ENCODE data around the gene WNT3A. TPM values are rescaled to one million over a fixed set of nuclear protein-coding genes. Genes with fewer than 3 reads are reported as not detected.

The WNT3A gene
- total RNA-seq, 4 donors from 2014 or later: not detected

DNA sequence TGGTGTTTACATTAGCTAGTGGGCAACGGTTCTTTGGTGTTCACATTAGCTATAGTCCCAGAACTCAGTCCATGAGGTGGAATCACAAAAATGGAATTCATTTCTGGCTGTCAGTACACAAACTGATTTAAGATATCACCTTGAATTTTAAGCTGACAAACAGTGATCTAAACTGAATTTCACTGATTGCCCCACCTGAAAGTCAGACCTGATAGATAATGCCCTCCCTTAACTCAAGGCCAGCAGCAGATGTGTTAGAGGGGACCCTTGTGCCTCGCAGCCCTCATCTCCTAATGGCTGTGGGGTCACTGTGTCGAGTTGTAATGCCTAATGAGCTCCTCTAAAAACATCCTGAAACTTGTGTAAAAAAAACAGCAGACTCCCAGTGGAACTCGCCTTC is 84.3 kb downstream of the WNT3A start:
- TF ChIP-seq, protein P1, sequence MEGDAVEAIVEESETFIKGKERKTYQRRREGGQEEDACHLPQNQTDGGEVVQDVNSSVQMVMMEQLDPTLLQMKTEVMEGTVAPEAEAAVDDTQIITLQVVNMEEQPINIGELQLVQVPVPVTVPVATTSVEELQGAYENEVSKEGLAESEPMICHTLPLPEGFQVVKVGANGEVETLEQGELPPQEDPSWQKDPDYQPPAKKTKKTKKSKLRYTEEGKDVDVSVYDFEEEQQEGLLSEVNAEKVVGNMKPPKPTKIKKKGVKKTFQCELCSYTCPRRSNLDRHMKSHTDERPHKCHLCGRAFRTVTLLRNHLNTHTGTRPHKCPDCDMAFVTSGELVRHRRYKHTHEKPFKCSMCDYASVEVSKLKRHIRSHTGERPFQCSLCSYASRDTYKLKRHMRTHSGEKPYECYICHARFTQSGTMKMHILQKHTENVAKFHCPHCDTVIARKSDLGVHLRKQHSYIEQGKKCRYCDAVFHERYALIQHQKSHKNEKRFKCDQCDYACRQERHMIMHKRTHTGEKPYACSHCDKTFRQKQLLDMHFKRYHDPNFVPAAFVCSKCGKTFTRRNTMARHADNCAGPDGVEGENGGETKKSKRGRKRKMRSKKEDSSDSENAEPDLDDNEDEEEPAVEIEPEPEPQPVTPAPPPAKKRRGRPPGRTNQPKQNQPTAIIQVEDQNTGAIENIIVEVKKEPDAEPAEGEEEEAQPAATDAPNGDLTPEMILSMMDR (IDR thresholded peaks at IDR 0.05; ENCODE audit: low read depth): no peak

DNA sequence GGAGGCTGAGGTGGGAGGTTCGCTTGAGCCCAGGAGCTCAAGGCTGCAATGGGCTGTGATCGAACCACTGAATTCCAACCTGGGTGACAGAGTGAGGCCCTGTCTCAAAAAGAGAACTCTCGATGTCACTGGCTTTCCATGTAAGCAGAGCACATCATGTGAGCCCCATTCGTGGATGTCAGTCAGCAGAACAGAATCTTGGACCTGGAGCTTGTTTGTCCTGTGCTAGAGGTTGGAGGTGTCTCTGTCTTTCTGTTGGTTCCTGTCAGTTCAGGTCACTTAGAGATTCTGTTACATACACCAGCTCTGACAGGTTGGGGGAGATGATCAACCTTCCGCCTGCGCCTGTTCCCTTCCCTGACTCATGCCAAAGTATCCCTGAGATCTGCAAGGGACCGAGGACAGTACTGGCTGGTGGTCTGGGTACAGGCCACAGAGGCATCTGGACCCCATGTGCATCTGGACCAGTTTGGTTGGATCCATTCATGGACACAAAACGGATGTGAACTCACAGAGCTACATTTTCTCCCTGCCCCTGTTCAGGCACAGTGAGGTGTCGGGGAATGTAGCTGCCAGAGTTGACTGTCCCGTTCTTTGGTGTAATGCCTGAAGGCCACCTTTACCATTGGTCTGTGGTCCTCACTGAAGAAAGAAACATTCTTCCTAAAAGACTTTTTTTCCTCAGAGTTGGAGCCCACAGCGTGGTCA is 85.7 kb downstream of the WNT3A start:
- TF ChIP-seq, protein P1 (IDR thresholded peaks at IDR 0.05; ENCODE audit: low read depth): no peak

DNA sequence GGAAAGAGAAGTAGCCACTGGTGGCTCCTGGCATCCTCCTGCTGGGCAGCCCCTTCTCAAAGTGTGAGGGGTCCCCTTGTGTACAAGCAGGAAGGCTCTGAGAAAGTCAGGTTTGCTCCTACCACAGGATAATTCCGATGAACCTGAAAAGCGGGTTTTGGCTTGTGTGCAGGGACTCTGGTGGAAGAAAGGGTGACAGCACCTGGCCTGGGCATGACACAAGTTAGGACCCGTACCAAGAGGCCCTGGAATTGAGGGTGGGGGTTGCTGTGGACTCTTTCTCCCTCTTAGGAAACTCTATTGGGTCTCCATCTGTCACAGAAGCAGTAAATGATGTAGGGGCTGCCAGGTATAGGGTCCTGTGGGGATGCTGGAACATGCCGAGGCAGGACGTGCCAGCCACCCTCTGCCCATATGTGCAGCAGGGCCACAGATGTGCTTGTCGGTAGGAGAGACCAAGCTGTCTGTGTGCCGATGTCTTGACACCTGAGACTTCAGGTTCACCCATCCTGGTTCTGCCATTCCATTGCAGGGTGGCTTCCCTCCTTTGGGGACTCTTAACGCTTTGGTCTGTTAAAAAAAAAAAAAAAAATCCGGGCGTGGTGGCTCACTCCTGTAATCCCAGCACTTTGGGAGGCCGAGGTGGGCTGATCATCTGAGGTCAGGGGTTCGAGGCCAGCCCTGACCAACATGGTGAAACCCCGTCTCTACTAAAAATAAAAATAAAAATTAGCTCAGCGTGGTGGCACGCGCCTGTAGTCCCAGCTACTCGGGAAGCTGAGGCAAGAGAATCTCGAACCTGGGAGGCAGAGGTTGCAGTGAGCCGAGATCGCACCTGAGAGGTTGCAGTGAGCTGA is 86.5 kb downstream of the WNT3A start:
- TF ChIP-seq, protein P1 (IDR thresholded peaks at IDR 0.05; ENCODE audit: low read depth): no peak

DNA sequence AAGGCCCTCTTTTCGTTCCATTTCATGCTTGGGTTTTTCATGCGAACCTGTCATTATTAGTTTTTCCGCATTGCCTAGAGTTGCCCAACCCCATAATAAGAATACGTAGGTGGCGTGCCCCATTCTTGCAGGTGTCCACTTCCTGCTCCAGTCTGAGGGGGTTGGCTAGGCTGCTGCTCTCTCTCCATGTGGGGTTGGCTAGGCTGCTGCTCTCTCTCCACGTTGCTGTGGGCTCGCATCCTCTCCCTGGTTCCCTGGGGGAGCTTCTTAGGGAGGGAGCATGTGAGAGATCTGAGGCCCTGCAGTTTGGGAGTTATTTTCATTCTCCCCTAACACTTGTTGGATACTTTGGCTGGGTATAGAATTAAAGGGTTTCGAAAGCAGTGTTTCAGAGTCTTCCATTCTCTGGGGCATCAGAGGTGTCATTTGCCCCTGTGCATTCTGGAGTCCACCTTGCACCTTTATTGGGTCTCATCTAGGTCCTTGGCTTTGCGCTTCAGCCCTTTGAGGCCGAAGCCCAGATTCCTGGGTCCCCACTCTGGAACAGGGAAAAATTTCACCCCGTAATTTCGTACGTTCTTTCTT is 87.7 kb downstream of the WNT3A start:
- TF ChIP-seq, protein P1 (IDR thresholded peaks at IDR 0.05; ENCODE audit: low read depth): no peak

DNA sequence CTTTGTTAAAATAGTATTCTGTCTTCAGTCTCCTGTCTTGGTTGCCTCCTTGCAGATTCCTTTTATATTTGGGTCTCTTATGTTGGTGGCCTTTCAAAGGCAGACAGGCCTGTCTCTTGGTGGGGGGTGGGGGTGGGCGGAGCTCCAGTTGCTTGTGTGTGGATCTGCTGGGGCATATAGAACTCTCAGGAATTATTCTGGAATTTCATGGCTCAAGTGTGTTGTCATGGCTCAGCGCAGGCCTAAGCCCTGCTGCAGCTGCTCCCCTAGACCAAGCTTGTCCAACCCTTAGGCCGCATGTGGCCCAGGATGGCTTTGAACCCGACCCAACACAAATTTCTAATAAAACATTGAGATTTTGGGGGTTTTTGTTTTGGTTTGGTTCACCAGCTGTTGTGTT is 88.4 kb downstream of the WNT3A start:
- TF ChIP-seq, protein P1 (IDR thresholded peaks at IDR 0.05; ENCODE audit: low read depth): no peak

DNA sequence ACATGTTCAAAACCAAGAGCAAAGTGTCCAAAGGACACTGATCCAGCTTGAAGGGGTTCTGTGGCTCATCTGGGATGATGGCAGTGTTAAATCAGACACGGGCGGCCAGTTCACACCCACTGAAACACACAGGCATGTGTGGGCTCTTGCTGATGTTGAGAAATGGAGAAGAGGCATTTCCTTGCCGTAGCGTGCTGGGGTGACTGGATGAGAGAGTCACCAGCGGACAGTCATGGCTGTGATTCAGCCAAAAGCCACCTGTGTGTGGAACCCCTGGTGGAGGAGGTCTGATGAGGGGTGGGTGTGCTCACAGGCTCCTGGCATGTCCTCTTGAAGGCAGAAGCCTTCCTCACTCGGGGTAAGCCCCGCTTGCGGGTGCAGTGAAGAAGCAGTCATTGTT is 89.1 kb downstream of the WNT3A start:
- TF ChIP-seq, protein P1 (IDR thresholded peaks at IDR 0.05; ENCODE audit: low read depth): no peak
